HCT116 (cell line): ENCODE results near the gene HAPLN3. TPM values are rescaled to one million over a fixed set of nuclear protein-coding genes. Genes with fewer than 3 reads are reported as not detected.

Experiments
- ATAC-seq: fragments of 200-7000 bp; cut with Tn5 transposase; 2 replicates; pipeline ENCODE4 v1.9.1; 2020; ENCODE audit warnings: mild to moderate bottlenecking, moderate library complexity
- BruUV-seq: library from RNA; stranded (reverse); fragments of 400-500 nt; replicated peaks from 2 replicates; lab custom pipeline; 2021; lab: Mats Ljungman, UMichigan
- CTCF ChIA-PET: fragments of 300-600 bp; sonication (Branson Sonifier 250); formaldehyde crosslinking; loops from one replicate; lab custom pipeline; 2021; ENCODE audit warnings: antibody characterized with exemption; lab: Charles Lee
- POLR2A ChIA-PET: fragments of 300-600, 350-600 bp; sonication (Branson Sonifier 250); formaldehyde crosslinking; loops from one replicate; lab custom pipeline; 2021; ENCODE audit warnings: antibody characterized with exemption; lab: Charles Lee
- RAD21 ChIA-PET, 2 experiments: fragments of 300-600 bp; sonication (Branson Sonifier 250); formaldehyde crosslinking; loops; one replicate each; lab custom pipeline; 2023; ENCODE audit warnings: low total read pairs in 2 of 2; ENCODE audit not compliant: uncharacterized antibody in 2 of 2, unreplicated experiment in 2 of 2, low non-redundant PET in 1 of 2; lab: Charles Lee
- DNase-seq: peaks from one replicate; pipeline ENCODE4 v3.0.0-alpha.2; 2010; ENCODE audit warnings: low read depth, low spot score
- H2AFZ ChIP-seq: fragments of 200-600 bp; shearing (Covaris generic), sonication (generic); 2 replicates; pipeline ENCODE4 v1.6.1; 2017; ENCODE audit warnings: low read depth, mixed run types, mixed read lengths, antibody characterized with exemption, low read length; ENCODE audit not compliant: poor library complexity, severe bottlenecking
- H3K27ac ChIP-seq: 2 replicates; pipeline ENCODE4 v1.5.1; 2012; ENCODE audit warnings: low read depth, low read length
- H3K27me3 ChIP-seq: fragments of 200-600 bp; sonication (generic); 2 replicates; pipeline ENCODE4 v1.6.1; 2016; ENCODE audit warnings: mixed run types, low read length, mixed read lengths; ENCODE audit not compliant: insufficient read depth
- H3K36me3 ChIP-seq, 2 experiments: fragments of 200-500 bp in 1 of 2; fragments of 200-600 bp in 1 of 2; sonication (Bioruptor generic) in 1 of 2; sonication (generic) in 1 of 2; 2 replicates each; pipeline versions ENCODE4 v1.5.1 to v1.6.1; 2014 to 2016; ENCODE audit warnings: low read length in 2 of 2, inconsistent platforms in 1 of 2, mixed read lengths in 1 of 2, mixed run types in 1 of 2; ENCODE audit not compliant: insufficient read depth in 2 of 2, control insufficient read depth in 1 of 2
- H3K4me1 ChIP-seq, 2 experiments: fragments of 200-600 bp in 1 of 2; sonication (generic) in 1 of 2; 2 replicates each; pipeline versions ENCODE4 v1.5.1 to v1.6.1; 2012 to 2017; ENCODE audit warnings: low read length in 2 of 2, inconsistent platforms in 1 of 2, mild to moderate bottlenecking in 1 of 2, mixed read lengths in 1 of 2, mixed run types in 1 of 2, moderate library complexity in 1 of 2; ENCODE audit not compliant: insufficient read depth in 2 of 2, control insufficient read depth in 1 of 2
- H3K4me2 ChIP-seq: fragments of 200-600 bp; sonication (generic); 2 replicates; pipeline ENCODE4 v1.6.1; 2017; ENCODE audit warnings: mixed run types, low read length, mixed read lengths
- H3K4me3 ChIP-seq, 2 experiments: fragments of 200-600 bp in 1 of 2; sonication (generic) in 1 of 2; replicated peaks in 1 of 2; 2 replicates each; pipeline ENCODE4 v1.5.1; 2011 to 2016; ENCODE audit warnings: low read length in 2 of 2, control low read depth in 1 of 2, low read depth in 1 of 2, mild to moderate bottlenecking in 1 of 2, mixed read lengths in 1 of 2, mixed run types in 1 of 2
- H3K79me2 ChIP-seq: fragments of 200-600 bp; sonication (generic); 2 replicates; pipeline ENCODE4 v1.6.1; 2017; ENCODE audit warnings: mild to moderate bottlenecking, mixed run types, low read length, moderate library complexity, mixed read lengths; ENCODE audit not compliant: insufficient read depth
- H3K9ac ChIP-seq: fragments of 200-600 bp; sonication (generic); 2 replicates; pipeline ENCODE4 v1.6.1; 2016; ENCODE audit warnings: low read length, mixed read lengths
- H3K9me2 ChIP-seq: fragments of 200-600 bp; sonication (generic), shearing (Covaris generic); 2 replicates; pipeline ENCODE4 v1.6.1; 2017; ENCODE audit warnings: mixed run types, mild to moderate bottlenecking, moderate library complexity; ENCODE audit not compliant: insufficient read depth
- H3K9me3 ChIP-seq, 2 experiments: fragments of 200-500 bp in 1 of 2; fragments of 200-600 bp in 1 of 2; sonication (Bioruptor generic) in 1 of 2; sonication (generic) in 1 of 2; 2 replicates each; pipeline ENCODE4 v1.6.1; 2014 to 2017; ENCODE audit warnings: low read length in 2 of 2, mixed read lengths in 2 of 2, inconsistent platforms in 1 of 2, low read depth in 1 of 2, mild to moderate bottlenecking in 1 of 2, mixed run types in 1 of 2, moderate library complexity in 1 of 2; ENCODE audit not compliant: control insufficient read depth in 1 of 2, insufficient read depth in 1 of 2
- H4K20me1 ChIP-seq: fragments of 200-600 bp; sonication (generic), shearing (Covaris generic); 2 replicates; pipeline ENCODE4 v1.6.1; 2017; ENCODE audit warnings: mixed run types, mild to moderate bottlenecking, moderate library complexity; ENCODE audit not compliant: insufficient read depth
- CBX3 ChIP-seq: IDR thresholded peaks from 2 replicates; pipeline ENCODE4 v1.6.1; 2012; ENCODE audit warnings: low read depth
- CEBPB ChIP-seq: IDR thresholded peaks from 2 replicates; pipeline ENCODE4 v1.6.1; 2012; ENCODE audit warnings: low read depth
- EGR1 ChIP-seq: IDR thresholded peaks from 2 replicates; pipeline ENCODE4 v1.6.1; 2012; ENCODE audit warnings: low read depth
- EZH2phosphoT487 ChIP-seq: fragments of 200-600 bp; IDR thresholded peaks from 2 replicates; pipeline ENCODE4 v1.6.1; 2018; ENCODE audit warnings: antibody characterized with exemption, borderline replicate concordance
- FOSL1 ChIP-seq: IDR thresholded peaks from 2 replicates; pipeline ENCODE4 v1.6.1; 2012; ENCODE audit warnings: low read depth
- JUND ChIP-seq: IDR thresholded peaks from 2 replicates; pipeline ENCODE4 v1.6.1; 2012
- POLR2AphosphoS5 ChIP-seq: IDR thresholded peaks from 2 replicates; pipeline ENCODE4 v1.6.1; 2011; ENCODE audit warnings: mild to moderate bottlenecking, low read depth, low read length, moderate library complexity
- SP1 ChIP-seq: IDR thresholded peaks from 2 replicates; pipeline ENCODE4 v1.6.1; 2012; ENCODE audit warnings: low read depth
- SRF ChIP-seq: IDR thresholded peaks from 2 replicates; pipeline ENCODE4 v1.6.1; 2012; ENCODE audit warnings: low read depth
- YY1 ChIP-seq: IDR thresholded peaks from 2 replicates; pipeline ENCODE4 v1.6.1; 2011; ENCODE audit warnings: low read length, low read depth, moderate library complexity, mild to moderate bottlenecking; ENCODE audit not compliant: insufficient replicate concordance; ENCODE audit errors: extremely low read depth
- ZBTB33 ChIP-seq: IDR thresholded peaks from 2 replicates; pipeline ENCODE4 v1.6.1; 2011; ENCODE audit warnings: mild to moderate bottlenecking, low read length, moderate library complexity; ENCODE audit not compliant: insufficient replicate concordance; ENCODE audit errors: extremely low read depth
- ZFX ChIP-seq: fragments of 450-650 bp; IDR thresholded peaks from 2 replicates; pipeline ENCODE4 v1.6.1; 2017
- intact Hi-C: fragments of 100-400 bp; cut with micrococcal nuclease; formaldehyde crosslinking; loops from 2 replicates; pipeline ENCODE4 v1.10.0; 2022
- total RNA-seq: library from RNA; stranded (reverse); gene quantifications from one replicate; pipeline ENCODE4 v1.2.1, GENCODE V29; 2021; ENCODE audit not compliant: unreplicated experiment

Gene HAPLN3
- total RNA-seq, 1 experiment from 2014 or later = 10.9 TPM

GRCh38 chr15:88882785-88883184 is 12.6 kb downstream of the HAPLN3 start:
- no peaks in the 10 kb centered on the region for H4K20me1 ChIP-seq
- no peaks in the 10 kb centered on the region for H3K79me2 ChIP-seq
- H2AFZ ChIP-seq = no peak overlapping the region
- DNase-seq (no peak), ATAC-seq (no peak)
- peak overlapping the region; percentile 8; the same call in 1 of the 2 replicates for H3K4me2 ChIP-seq
- H3K9me3 ChIP-seq = no peaks in the 10 kb centered on the region
- no peak overlapping the region for H3K4me3 ChIP-seq
- CTCF ChIA-PET = interaction anchor here (0.8 to 1.7 kb wide), 3 partner anchors 12 to 15 kb away, joined by 3 to 4 read pairs (median 3); partner anchors contain the start of gene HAPLN3
- POLR2A ChIA-PET = interaction anchor here (1.0 to 1.6 kb wide), 2 partner anchors 12 to 13 kb away, joined by 3 to 4 read pairs; partner anchors contain the start of gene HAPLN3
- H3K27ac ChIP-seq = no peak overlapping the region
- no peaks in the 10 kb centered on the region for H3K27me3 ChIP-seq
- no TSS peak for BruUV-seq
- intact Hi-C loops = no loop called here
- no peak for TF ChIP-seq POLR2AphosphoS5
- H3K9ac ChIP-seq = no peak overlapping the region
- no peaks in the 10 kb centered on the region for H3K36me3 ChIP-seq
- H3K9me2 ChIP-seq = no peaks in the 10 kb centered on the region
- peaks cover 0 to 10% of the 10 kb centered on the region in 2 experiments; a peak in 2 of 4 replicates for H3K4me1 ChIP-seq
- RAD21 ChIA-PET = no interaction called here

GRCh38 chr15:88881775-88882174 is 13.6 kb downstream of the HAPLN3 start:
- POLR2A ChIA-PET = interaction anchor here (1.0 kb wide), 1 partner anchor 13 kb away, joined by 3 read pairs; the partner anchor contains the start of gene HAPLN3
- no peaks in the 10 kb centered on the region for H3K36me3 ChIP-seq
- ATAC-seq (no peak), DNase-seq (no peak)
- no peaks in the 10 kb centered on the region for H3K79me2 ChIP-seq
- H3K27ac ChIP-seq = no peak overlapping the region
- no peaks in the 10 kb centered on the region for H3K9me3 ChIP-seq
- RAD21 ChIA-PET = no interaction called here
- no peaks in the 10 kb centered on the region for H3K9me2 ChIP-seq
- no peak overlapping the region for H2AFZ ChIP-seq
- H4K20me1 ChIP-seq = no peaks in the 10 kb centered on the region
- CTCF ChIA-PET = interaction anchor here (1.7 kb wide), 1 partner anchor 13 kb away, joined by 4 read pairs; no protein-coding TSS in a partner anchor
- TF ChIP-seq FOSL1 (no peak), ZFX (no peak), CEBPB (no peak), ZBTB33 (no peak), SRF (no peak), EGR1 (no peak), JUND (no peak), EZH2phosphoT487 (no peak), SP1 (no peak), CBX3 (no peak), YY1 (no peak)
- H3K4me1 ChIP-seq = peaks cover 0 to 10% of the 10 kb centered on the region in 2 experiments; a peak in 2 of 4 replicates
- no peak overlapping the region for H3K9ac ChIP-seq
- no peak overlapping the region for H3K4me2 ChIP-seq
- no peaks in the 10 kb centered on the region for H3K27me3 ChIP-seq
- no peak overlapping the region for H3K4me3 ChIP-seq
- intact Hi-C loops = no loop called here
- BruUV-seq = no TSS peak
